ENCODE results near the gene SLC35F6.
"Not testable (repeated sequence)": the region's sequence is repeated elsewhere in the genome, so short reads cannot be mapped to it uniquely, and the experiment has no call there.

The SLC35F6 gene

DNA sequence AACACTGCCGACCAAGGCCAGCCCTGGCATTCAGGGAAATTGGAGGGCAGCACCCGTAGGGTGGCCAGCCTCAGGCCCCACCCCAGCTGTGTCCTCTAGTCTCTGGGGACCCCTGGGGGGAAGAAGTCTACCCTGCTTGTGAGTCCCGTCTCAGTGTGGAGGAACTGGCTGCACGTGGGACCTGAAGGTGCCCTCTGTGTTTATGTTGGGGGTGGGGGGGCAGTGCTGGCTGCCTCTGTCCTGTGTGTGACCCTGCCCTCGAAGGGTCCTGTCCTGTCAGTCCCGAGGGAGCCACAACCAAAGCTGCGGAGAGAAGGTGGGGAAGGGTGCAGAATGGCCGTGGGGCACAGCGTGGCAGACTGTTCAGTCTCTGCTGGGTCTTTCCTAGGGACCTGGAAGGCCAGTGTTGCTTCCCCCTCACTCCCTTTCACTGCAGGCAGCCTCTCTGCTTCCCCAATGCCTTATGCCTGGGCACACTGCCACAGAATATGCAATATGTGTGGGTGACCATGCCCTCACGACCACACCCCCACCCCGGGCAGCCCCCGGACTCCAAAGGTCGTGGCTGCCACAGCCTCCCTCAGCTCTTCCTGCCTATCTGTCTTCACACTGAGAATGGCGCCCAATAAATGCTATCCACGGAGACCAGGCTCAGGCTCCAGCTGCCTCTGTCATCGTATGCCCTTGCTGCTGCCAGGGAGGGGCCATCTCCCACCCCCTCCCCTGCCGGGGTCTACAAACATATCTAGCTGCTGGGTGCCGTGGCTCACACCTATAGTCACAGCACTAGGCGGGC, 33.3 kb upstream of the SLC35F6 start:
- DNase-seq: no peak

DNA sequence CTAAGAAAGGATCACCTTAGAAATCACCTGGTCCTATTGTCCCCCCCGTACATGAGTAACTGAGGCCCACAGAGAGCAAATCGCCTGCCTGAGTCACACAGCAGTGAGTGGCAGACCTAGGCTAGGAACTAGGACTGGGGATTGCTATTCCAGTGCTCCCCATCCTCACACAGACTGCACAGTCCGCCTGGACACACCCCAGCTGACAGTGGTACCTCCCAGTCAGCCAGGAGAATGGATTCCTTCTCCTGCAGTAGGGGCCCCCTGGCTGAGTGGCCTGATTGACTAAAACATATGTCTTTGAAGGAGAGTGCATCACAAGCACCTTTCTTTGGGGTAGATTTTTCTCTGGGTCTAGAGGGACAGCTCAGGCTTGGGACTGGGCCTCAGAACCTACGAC, 32.4 kb upstream of the SLC35F6 start:
- no peak for DNase-seq

DNA sequence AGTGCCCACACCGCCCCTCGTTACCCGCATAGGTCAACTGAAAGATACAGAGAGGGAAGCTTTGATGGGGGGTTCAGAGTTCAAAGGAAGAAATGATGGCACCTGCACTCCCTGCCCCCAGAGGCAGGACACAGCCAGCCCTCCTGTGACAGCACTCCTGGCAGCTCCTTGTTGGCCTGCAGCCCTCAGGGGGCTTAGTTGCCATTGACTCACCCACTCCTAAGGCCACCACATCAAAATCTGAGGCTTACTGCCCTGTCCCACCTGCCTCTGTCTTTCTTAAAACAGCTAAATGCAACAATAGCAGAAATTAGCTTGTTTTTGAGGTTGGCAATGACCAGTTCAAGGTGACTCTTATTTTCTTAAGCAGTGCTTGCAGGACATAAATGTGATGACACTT, 31.6 kb upstream of the SLC35F6 start:
- no peak for DNase-seq

DNA sequence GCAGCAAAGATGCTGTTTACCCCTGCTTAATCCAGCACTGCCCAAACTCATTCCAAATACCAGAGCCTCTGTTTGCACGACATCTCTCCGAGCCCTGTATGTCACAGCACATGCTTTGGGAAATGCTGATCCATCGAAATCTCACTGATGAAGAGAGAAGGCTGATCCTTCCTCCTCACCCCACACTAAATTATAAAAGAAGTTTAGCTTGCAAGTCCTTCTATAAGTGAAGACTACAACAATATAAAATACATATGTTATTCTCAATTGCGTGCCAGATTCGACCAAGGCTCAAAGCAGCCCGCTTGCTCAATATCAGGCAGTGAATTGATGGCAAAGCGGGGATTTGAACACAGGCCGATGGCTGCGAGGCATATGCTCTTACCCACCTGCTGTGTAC, 30.7 kb upstream of the SLC35F6 start:
- no peak for DNase-seq

DNA sequence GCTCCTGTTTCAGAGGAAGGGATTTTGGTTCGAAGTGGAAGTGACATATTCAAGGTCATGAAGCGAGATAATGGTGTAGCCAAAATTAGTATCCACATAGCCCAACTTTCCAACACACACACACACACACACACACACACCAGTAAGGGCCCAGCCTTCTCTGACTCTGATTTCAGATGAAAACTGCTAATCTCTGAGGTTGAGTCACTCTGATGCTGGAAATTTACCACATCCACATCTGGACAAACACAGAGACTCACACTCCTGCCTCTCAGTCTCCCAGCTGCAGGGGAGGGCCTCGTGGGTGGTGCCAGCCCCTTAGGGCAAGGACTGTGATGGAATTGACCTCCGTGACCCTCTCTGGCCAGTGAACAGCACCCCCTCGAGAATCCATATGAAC, 29.0 kb upstream of the SLC35F6 start:
- no peak for DNase-seq

DNA sequence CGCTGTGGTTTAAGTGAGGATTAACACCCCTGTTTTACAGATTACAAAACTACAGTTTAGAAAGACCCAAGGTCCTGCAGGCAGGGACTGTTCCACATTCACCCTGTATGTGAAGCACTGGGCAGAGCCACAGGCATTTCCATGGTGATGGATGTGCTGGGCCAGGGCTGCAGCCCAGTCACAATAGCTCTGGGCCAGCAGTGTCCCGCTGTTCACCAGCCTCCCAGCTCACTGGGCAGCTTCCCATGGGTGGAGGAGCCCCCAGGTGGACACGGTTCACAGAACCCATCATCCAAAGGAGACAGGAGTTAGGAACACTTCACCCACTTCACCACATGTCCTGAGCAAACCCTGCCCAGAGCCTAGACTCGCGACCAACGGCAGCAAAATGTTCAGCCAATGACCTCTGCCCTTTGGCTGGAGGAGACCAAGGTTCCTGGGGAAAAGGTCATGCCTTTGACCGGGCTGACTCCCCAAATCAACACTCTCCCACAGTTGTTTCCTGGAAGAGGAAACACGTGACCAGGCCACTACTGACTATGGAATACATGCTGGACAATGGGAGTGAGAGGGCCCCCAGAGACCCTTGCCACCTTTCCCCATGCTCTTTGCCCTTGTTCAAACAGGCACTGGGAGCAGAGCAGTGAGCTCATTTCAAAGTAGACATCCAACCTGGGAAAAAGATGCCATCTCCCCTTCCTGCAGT, 28.0 kb upstream of the SLC35F6 start:
- no peak for DNase-seq

DNA sequence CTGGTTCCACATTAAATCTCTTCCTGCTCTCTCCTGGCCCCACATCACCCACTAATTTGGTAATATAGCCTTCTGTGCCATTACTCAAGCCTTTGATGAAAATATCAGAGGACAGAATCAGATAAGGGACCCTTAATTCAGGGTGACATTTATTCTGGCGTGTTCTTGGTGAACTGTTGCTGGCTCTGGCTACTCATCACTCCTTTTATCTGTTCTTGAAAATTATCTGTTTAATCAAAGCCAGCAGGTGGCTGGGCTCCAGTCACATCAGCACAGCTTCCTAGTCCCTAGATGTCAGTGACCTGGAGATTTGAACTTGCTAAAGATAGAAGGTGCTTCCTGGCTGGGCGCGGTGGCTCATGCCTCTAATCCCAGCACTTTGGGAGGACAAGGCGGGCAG, 26.9 kb upstream of the SLC35F6 start:
- no peak for DNase-seq

DNA sequence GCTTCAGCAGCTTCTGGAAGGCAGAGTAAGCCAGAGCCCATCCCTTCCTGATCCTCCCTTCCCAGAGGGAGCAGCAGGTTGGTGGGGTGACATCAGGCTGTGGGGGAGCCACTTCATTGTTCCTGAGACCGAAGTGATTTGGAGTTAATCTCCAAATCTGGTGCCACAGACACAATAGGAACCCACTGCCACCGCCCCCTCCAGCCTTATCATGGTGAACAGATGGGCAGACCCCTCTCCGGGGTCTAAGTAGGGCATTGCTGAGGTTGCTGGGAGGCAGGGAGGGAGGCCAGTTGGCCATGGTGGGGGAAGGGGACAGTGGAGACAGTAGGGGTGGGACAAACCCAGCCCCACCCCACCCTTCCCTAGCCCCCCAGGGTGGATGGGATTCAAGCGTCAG, 25.6 kb upstream of the SLC35F6 start:
- no peak for DNase-seq

DNA sequence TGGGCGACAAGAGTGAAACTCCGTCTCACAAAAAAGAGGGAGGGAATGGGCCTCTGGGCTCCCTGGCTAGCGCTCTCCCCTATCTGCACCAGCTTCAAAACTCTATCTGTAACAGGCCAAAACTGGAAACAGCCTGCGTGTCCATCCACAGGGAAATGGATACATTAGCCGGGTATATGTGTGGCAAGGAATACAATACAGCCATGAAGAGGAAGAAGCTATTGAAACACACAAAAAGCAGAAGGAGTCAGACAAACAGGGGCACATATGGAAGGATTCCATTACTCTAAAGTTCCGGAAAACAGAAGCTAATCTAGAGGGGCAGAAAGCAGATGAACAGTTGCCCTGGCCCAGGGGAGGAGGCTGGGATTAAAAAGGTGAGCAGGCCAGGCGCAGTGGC, 24.6 kb upstream of the SLC35F6 start:
- DNase-seq: no peak

DNA sequence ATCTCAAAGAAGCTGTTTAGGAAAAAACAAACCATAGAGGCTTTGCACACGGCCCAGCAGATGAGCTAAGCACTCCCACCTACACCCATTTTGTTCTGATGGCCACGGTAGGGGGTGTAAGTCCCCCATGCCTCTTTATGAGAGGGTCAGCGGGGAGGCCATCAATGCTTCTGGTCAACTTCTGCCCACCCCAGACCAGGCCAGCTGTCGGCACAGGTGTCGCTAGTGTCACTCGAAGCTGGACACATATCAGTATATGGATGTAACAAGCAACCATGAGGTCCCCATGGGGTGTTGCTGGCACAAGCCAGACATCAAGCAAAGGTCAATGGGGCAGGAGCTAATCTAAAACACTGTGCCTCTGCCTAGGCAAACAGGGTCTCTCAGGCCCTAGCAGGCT, 23.7 kb upstream of the SLC35F6 start:
- no peak for DNase-seq

DNA sequence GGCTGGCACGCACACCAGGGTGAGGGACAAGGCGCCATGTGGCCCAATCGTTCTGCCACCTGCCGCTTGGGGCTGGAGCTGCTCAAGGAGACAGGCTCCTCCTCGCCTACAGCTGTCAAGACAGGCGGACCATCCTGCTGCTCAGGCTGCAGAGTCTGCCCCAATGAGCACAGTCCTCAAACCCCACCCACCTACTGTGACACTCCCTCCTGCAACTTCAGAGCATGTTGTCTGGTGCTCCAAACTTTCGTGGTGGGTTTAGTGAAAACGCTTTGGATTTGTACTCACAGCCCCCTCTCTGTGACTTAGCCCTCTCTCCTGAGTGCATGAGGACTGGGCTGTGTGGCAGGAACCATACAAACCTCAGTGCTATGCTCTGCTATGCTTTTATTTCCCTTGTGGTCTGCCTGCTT, 23.2 kb upstream of the SLC35F6 start:
- no peak for DNase-seq

DNA sequence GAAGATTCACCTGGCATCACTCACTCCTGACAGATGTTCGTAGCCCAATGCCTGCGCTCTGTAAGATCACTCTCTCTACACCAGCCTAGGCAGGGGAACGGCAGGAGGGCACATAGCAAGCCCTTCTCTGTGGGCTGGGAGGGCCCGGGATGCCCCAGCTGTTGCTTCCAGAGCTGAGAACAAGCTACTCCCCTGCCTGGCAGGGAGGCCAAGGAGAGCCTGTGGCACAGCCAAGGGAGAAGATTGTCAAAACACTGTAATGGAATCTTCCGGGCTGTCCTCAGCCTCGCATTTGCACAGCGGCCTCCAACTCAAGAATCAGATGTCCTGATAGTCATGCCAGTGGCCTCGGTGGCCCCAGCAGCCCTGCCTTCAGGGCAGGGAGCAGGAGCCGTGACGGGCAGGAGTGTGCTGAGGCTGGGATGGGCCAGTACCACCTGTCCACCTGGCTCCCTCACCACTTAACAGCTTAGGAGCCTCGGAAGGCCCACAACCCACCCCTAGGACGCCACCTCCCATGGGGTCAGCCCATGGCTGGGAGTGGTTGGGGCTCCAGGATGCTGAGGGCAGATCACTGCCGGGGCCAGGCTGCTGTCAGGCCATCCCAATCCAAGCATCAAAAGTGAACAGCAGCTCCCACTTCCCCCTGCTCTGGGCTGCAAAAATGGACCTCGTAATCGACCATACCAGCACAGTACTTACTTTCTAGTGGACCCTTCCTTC, 21.9 kb upstream of the SLC35F6 start:
- DNase-seq: no peak

DNA sequence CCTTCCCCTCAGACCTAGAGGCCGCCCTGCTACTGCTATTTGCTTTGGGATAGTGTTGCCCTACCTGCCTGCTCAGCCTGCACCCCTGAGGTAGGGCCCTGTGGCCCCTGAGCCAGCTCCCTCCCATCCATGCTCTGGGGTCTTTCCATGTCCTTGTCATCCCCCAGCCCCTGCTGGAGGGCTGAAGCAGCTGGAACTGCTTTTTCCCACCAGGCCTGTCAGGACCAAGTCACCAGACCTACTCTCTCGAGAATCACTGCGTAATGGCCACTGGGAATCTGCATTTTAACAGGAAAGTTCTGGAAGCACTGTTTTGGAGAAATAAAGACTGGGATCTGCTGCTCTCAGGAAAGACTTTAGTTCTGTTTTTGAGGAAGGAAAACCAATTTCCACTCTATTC, 20.2 kb upstream of the SLC35F6 start:
- no peak for DNase-seq

DNA sequence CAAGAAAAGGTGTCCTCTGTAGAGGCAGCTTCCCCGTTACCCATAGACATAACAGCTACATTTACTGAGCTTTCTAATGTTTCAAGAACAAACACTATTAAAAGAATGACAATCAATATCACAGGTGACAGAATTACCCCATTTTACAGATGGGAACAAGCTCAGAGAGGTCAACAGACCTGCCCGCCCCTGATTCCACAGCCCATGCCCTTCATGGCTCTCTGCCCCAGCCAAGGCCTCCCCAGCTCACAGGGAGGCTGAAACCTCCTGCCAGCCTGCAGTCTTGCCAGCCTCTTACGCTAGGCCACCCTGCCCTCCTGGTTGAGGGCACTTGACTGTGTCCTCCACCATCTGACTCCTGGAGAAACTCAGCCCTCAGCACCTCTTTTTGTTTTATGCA, 19.1 kb upstream of the SLC35F6 start:
- DNase-seq: no peak

DNA sequence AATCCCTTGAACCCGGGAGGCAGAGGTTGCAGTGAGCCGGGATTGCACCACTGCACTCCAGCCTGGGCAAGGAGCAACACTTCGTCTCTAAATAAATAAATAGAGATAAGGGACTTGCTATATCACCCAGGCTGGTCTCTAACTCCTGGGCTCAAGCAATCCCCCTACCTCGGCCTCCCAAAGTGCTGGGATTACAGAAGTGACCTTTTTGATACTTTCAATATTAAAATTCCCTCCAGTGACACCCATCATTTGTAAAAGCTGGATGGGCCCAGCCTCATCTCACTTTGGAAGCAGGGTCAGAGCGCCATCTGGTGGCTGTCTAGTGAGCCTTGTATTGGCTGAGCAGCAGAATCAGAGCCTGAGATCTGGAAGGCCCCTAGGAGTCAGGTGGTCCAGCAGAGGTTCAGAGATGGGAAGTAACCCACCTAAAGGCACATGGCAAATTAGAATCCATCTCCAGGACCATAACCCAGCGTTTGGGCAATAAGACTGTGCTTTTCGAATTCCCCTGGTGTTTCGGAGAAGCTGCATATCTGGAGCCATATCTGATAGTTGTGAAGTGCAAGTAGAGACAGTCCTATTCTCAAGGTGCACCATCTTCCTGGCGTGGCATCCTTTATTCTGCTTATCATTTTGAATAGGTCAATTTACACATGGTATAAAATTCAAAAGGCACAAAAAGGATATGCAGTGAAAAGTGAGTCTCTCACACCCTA, 18.3 kb upstream of the SLC35F6 start:
- DNase-seq: peak; percentile 58 to 65

DNA sequence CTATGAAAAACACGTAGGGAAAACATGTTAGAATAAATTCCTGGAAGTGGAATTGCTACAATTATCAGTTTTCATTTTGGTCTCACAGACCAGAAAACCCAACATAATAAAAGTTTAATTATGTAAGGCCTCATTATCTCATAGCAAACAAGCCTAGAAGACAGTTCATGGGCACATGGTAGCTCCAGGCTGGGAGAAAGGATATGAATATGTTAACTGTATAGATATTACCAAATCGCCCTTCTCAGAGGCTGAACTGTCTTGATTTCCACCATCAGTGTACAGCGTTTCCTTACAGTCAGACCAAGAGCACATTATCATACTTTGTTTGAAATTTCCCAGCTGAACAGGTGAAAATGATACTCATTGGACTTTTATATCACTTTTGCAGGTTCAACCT, 17.1 kb upstream of the SLC35F6 start:
- no peak for DNase-seq

DNA sequence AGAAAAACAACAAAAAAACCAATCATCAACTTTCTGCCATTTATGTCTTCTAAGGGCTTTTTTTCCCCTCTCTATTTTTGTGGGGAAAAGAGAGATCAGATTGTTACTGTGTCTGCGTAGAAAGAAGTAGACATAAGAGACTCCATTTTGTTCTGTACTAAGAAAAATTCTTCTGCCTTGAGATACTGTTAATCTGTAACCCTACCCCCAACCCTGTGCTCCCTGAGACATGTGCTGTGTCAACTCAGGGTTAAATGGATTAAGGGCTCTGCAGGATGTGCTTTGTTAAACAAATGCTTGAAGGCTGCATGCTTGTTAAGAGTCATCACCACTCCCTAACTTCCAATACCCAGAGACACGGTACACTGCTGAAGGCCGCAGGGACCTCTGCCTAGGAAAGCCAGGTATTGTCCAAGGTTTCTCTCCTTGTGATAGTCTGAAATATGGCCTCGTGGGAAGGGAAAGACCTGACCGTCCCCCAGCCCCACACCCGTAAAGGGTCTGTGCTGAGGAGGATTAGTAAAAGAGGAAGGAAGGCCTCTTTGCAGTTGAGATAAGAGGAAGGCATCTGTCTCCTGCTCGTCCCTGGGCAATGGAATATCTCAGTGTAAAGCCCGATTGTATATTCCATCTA, 14.2 kb upstream of the SLC35F6 start:
- not testable (repeated sequence) for DNase-seq

DNA sequence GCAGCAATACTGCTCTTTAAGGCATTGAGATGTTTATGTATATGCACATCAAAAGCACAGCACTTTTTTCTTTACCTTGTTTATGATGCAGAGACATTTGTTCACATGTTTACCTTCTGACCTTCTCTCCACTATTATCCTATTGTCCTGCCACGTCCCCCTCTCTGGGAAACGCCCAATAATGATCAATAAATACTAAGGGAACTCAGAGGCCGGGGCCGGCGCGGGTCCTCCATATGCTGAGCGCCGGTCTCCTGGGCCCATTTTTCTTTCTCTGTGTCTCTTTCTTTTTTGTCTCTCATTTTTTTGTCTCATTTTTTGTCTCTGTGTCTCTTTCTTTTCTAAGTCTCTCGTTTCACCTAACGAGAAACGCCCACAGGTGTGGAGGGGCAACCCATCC, 13.6 kb upstream of the SLC35F6 start:
- DNase-seq: not testable (repeated sequence)

DNA sequence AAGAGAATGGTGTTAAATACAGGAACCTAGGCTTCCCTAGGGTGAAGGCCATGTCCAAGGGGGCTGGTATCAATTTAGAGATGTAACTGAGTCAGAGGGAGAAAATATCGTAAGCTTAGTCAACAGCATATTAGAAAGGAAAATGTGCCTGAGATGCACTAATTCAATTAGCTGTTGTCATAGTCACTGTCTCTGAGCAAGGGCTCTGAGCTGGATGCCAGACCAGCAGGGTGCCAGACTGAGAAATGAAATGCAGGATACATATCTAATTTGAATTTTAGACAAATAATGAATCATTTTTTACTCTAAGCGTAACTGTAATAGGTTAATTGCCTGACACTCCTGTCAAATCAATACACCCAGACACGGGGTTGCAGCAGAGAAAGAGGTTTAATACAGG, 11.4 kb upstream of the SLC35F6 start:
- no peak for DNase-seq

DNA sequence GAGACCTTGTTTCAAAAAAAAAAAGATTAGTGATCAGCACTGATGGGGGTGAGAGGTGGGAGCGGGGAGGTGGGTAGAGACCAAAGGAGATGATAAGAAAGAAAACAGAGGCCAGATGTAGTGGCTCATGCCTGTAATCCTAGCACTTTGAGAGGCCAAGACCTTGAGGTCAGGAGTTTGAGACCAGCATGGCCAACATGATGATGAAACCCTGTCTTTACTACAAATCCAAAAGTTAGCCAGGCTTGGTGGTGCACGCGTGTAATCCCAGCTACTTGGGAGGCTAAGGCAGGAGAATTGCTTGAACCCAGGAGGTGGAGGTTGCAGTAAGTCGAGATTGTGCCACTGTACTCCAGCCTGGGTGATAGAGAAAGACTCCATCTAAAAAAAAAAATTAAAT, 9.5 kb upstream of the SLC35F6 start:
- no peak for DNase-seq

DNA sequence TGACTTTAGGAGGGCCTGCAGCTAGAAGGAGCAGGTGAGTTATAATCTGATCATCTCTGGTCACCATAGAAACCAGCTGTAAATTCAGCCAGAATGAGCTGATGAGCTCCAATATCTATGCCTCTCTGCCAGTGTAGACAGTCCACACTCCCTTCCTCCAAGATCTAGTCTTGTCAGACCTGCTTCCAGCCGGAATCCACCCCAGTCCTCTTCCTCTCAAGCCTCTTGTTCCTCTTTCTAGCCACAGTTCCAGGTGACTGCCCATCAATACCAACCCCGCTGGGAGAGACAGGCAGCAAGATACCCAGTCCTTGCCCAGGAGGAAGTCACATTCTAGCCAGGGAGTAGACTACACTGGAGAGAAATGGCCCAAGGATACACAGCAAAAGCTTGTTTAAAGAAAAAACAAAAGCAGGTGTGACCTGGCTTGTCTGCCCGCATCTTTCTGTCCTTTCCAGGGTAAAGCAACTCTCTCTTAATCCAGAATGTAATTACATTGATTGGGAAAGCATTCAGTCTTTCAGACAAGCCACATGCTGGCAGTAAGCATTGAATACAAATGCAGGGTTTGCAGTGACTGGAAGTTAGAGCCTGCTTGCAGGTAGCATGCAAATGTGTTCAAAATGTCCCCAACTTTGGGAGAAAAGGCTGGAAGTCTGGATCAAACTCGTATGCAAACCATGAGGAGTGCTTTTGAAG, 9.0 kb upstream of the SLC35F6 start:
- no peak for DNase-seq

DNA sequence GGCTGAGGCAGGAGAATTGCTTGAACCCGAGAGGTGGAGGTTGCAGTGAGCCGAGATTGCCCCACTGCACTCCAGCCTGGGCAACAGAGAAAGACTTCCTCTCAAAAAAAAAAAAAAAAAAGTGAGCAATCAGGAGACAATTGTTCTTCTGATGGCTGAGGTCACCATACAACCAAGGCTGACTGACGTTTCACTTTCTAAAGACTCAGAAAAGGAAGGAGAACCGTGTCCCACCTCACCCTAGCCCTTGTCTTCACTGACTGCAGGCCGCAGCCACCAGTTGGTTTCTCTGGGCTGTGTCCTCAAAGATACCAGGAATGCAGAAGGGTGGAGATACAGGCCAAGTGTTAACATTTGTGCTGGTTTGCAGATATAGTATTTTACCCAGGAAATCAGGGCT, 7.7 kb upstream of the SLC35F6 start:
- no peak for DNase-seq
